NCI-H1092 (cell line): ENCODE results near the gene ZNF587.
"Not testable (repeated sequence)": the region's sequence is repeated elsewhere in the genome, so short reads cannot be mapped to it uniquely, and the experiment has no call there.

Experiments
- DNase-seq: peaks from one replicate; lab custom pipeline; 2025; lab: John Stamatoyannopoulos, UW

The ZNF587 gene

DNA sequence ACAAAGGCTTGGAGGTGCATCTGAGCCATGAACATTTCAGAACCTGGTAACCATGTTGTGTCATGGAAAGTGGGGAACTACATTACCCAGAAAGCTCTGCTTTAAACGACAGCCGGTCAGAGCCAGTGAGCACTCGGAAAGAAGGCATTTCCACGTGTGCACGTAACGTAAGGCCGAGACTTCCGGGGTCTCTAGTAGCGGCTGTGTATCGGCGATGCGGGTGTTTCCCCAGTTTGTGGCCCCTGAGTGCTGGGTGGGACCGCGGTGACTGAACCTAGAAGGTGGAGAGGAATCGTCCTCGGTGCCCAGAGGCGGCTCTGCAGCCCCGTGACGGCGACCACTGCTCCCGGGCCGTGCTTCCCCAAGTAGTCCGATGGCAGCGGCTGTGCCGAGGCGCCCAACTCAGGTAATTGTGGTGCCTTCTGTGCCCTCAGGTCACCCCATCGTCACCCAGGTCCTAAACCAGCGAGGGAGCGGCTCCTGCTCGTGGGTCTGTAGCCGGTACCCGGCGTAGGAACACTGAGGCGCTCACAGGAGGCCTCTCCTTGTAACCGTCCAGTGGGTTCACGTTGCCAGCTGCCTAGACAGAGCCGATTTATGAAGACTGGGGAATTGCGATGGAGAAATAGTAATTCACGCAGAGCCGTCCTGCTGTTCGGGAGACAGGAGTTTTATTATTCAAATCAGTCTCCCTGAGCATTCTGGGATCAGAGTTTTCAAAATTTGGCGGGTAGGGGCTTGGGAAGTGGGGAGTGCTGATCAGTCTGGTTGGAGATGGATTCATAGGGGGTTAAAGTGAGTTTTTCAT lies at the start of gene ZNF587:
ZNF587 (plus strand) TSS at position 194 of the 808 bp plus-strand sequence; CDS start at position 374, 180 bp downstream.
- DNase-seq: peak; percentile 49

DNA sequence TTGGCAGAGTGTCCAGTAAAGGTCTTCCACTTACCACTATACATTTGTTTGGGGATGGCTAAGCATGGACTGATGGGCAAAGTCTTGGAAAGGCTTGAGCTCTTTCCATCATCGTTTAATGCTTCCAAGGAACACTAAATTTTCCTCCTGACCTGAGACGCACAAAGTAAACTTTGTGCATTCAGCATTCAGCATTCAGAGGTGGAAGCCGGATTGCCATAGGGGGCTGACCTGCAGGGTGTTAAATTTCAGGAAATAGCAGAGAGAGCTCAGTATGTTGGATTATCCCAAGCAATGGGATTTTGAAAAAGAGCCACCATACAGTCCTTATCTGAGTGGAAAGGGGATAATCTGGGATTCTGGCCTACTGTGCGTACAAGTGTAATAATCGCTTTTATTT lies 49.0 kb upstream of the ZNF587 start:
- DNase-seq: no peak

- no peak for DNase-seq
Measured at GRCh38 chr19:57802269-57802668, 47.4 kb upstream of the ZNF587 start.

- no peak for DNase-seq
Measured at GRCh38 chr19:57803265-57803593, 46.4 kb upstream of the ZNF587 start.

GRCh38 chr19:57803594-57804325 lies 45.9 kb upstream of the ZNF587 start:
- DNase-seq: no peak

- no peak for DNase-seq
Measured at GRCh38 chr19:57807541-57807940, 42.1 kb upstream of the ZNF587 start.

DNA sequence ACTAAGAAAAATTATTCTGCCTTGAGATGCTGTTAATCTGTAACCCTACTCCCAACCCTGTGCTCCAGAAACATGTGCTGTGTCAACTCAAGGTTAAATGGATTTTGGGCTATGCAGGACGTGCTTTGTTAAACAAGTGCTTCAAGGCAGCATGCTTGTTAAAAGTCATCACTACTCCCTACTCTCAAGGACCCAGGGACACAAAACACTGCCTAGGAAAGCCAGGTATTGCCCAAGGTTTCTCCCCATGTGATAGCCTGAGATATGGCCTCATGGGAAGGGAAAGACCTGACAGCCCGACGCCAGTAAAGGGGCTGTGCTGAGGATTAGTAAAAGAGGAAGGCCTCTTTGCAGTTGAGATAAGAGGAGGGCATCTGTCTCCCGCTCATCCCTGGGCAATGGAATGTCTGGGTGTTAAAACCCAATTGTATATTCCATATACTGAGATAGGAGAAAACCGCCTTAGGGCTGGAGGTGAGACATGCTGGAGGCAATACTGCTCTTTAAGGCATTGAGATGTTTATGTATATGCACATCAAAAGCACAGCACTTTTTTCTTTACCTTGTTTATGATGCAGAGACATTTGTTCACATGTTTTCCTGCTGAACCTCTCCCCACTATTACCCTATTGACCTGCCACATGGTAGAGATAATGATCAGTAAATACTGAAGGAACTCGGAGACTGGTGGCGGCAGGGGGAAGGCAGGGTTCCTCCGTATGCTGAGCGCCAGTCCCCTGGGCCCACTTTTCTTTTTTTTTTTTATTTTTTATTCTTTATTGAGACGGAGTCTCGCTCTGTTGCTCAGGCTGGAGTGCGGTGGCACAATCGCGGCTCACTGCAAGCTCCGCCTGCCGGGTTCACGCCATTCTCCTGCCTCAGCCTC lies 39.0 kb upstream of the ZNF587 start:
- not testable (repeated sequence) for DNase-seq

GRCh38 chr19:57812226-57812625 lies 37.4 kb upstream of the ZNF587 start:
- DNase-seq: no peak

- DNase-seq: not testable (repeated sequence)
Measured at GRCh38 chr19:57812975-57813820, 36.5 kb upstream of the ZNF587 start.

- DNase-seq: no peak
Measured at GRCh38 chr19:57813919-57814504, 35.6 kb upstream of the ZNF587 start.

DNA sequence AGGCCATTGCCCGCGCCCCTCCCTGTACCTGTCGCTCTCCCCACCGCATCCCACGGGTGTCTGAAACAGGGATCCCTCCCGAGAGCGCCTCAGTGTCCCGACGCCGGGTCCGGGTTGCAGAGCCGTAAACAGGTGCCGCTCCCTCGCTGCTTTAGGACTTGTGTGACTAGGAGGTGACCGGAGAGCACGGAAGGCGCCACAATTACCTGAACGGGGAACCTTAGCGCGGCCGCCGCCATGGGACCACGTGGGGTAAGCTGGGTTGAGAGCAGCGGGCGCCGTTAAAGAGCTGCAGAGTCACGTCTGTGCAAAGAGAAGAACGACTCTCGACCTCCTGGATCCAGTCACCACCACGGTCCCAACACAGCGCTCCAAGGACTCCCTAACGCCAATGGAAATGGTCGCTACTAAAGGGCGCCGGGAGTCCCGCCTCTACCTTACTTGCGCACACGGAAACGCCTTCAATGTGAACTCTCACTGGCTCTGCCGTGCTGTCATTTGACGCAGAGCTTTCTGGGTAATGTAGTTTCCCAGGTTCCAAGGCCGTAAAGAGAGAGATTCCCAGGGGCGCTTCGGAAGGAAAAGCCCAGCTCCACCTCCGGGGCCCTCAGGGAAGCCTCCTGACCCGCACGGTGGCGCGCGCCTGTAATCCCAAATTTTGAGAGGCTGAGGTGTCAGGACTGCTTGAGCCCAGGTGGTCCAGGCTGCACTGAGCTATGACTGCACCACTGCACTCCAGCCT lies 35.0 kb upstream of the ZNF587 start, which contains the start of gene ZNF552:
ZNF552 (minus strand) TSS at position 409 of the 742 bp plus-strand sequence; CDS start at position 239, 170 bp downstream.
- DNase-seq: peak; percentile 69

GRCh38 chr19:57815247-57816075 lies 34.2 kb upstream of the ZNF587 start:
- no peak for DNase-seq

DNA sequence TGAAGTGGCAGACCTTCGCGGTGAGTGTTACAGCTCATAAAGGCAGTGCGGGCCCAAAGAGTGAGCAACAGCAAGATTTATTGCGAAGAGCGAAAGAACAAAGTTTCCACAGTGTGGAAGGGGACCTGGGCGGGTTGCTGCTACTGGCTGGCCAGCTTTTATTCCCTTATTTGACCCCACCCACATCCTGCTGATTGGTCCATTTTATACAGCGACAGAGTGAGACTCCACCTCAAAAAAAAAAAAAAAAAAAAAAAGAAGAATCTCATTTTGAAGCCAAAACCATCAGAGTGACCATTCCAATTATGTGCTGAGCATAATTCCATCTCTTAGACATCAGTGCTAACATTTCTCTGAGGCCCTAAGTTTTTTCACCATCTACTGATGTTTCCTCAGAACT lies 33.0 kb upstream of the ZNF587 start:
- no peak for DNase-seq

GRCh38 chr19:57817976-57818375 lies 31.7 kb upstream of the ZNF587 start:
- no peak for DNase-seq

- DNase-seq: no peak
Measured at GRCh38 chr19:57818378-57818777, 31.3 kb upstream of the ZNF587 start.

DNA sequence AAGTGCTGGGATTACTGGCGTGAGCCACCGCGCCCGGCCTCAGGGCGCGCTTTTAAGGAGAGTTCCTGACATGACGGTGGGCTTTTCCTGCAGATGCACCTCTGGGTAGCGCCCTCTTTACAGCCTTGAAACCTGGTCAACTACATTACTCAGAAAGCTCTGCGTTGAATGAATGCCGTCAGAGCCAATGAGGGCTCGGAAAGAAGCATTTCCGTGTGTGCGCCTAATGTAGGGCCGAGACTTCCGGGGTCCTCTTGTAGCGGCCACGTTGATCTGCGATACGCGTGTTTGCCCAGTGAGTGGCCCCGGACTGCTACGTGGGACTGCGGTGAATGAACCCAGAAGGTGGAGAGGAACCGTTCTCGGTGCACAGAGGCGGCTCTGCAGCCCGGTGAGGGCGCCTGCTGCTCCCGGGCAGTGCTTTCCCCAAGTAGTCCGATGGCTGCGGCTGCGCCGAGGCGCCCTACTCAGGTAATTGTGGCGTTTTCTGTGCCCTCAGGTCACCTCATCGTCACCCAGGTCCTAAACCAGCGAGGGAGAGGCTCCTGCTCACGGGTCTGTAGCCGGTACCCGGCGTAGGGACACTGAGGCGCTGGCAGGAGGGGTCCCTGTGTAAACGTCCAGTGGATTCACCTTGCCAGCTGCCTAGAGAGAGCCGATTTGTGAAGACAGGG lies 30.0 kb upstream of the ZNF587 start:
- DNase-seq: peak; percentile 80

- DNase-seq: no peak
Measured at GRCh38 chr19:57820599-57820998, 29.1 kb upstream of the ZNF587 start.

DNA sequence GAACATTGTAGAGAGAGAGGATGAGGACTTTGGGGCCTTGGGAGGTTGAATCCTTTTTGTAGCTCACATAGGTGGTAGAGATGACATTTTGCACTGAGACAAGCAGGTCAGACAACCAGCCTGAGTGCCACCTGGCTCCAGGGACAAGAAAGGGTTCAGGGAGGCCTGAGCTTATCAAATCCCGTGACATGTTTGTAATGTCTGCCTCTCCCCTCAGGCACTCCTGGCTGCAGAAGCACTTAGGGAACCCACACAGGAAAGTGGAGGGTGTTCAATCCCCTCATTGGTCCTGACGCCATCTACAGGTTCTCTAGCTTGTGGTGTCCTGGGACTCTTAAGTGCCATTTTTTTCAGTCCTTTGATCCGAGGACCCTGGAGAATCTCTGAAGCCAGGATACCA lies 28.6 kb upstream of the ZNF587 start:
- not testable (repeated sequence) for DNase-seq

DNA sequence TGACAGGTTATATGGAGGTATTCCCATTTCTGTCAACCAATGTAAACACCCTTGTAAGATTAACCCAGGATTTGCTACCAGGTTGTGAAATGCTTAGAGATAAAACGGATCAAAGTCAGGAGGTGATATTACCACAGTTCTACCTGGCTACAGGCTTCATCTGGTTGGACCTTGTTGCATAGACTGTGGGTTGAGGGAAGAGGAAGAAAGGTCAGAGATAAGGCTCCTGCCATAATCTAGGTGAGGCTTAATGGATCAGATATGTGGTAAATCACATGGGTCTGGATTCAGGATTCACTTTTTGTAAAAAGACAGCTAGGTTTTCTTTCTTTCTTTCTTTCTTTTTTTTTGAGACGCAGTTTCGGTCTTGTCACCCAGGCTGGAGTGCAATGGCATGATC lies 28.2 kb upstream of the ZNF587 start:
- not testable (repeated sequence) for DNase-seq
